GM19099 (cell line): ENCODE measurements around the gene FER1L5.

Experiments
- POLR2A ChIP-seq: IDR thresholded peaks from 3 replicates; pipeline ENCODE4 v1.6.1; 2011; ENCODE audit warnings: low read depth; ENCODE audit not compliant: insufficient read length; ENCODE audit errors: extremely low read depth

FER1L5 gene

GRCh38 chr2:96656540-96656939, 14.0 kb downstream of the FER1L5 start:
- no peak for TF ChIP-seq POLR2A

DNA sequence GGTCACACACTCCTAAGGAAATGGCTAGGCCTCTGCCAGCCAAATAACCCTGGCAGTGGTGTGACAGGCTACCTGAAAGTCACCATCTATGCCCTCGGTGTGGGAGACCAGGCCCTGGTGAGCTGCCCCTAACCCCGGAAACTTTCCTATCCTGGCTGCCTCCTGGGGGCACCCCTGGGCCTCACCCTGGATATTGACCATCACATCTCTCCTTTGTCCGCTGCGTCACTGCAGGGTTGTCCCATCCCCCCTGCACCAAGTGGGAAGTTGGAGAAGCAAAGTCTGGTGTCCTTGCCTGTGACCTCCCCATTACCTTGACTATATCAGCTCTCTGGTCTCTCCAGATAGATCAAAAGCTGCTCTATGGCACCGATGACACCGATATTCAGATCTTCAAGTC, 18.8 kb downstream of the FER1L5 start:
- no peak for TF ChIP-seq POLR2A

DNA sequence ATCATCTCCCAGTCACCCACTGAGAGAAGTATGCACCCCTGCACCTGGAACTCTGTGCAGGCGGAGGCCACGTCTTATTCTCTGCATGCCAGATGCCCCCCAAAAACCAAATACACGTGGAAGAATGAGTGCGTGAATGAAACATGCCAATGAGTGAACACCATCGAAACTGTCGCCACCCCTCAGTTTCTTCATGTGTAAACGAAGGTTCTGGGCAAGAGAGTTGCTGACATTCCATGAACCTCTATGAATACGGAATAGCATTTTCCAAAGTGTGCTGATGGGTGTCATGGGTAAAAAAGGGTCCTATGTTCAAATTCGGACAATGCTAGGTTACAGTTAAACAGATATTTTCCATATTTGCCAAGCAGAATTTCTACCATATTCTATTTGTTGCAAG, 19.8 kb downstream of the FER1L5 start:
- no peak for TF ChIP-seq POLR2A

GRCh38 chr2:96663177-96663576, 20.6 kb downstream of the FER1L5 start:
- TF ChIP-seq POLR2A: no peak

- no peak for TF ChIP-seq POLR2A
Observed at GRCh38 chr2:96663829-96664228, 21.3 kb downstream of the FER1L5 start.

GRCh38 chr2:96664366-96664925, 21.9 kb downstream of the FER1L5 start:
- TF ChIP-seq POLR2A: no peak

DNA sequence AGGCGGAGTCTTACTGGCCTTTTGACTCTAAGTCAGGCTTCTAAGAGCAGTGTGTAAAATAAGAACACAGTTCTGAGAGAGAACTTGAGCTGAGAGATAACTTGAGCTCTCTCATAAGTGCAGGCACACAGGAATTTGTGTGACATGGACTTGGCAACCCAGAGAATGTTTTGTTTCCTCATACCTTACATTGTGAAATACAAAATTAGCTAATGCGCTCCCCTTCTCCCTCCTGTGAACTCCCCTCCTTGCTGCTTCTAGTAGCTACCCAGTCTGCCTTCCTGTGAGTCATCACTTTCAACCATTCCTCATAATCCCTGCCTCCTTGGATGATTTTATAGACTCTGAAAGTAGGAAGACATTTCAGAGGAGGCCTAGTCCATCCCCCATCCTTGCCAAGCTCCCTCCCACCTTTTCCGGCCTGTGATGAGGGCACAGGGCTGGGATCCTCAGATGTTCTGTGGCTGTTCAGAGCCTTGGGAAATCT, 22.6 kb downstream of the FER1L5 start:
- TF ChIP-seq POLR2A: no peak

DNA sequence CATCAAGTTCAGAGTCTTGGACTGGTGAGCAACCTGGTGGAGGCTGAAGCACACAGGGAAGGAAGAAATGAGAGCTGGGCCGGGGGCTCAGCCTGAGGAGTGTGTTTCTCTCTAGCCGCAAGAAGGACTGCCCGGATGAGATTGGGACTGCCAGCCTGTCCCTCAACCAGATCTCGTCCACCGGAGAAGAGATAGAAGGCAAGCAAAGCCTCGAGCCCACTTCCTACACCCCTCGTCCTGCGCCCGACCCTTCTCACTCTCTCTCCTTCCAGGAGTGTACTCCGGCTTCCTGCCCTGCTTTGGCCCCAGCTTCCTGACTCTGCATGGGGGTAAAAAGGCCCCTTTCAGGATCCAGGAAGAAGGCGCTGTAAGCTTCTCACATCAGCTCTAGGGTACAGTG, 26.2 kb downstream of the FER1L5 start:
- TF ChIP-seq POLR2A: no peak

DNA sequence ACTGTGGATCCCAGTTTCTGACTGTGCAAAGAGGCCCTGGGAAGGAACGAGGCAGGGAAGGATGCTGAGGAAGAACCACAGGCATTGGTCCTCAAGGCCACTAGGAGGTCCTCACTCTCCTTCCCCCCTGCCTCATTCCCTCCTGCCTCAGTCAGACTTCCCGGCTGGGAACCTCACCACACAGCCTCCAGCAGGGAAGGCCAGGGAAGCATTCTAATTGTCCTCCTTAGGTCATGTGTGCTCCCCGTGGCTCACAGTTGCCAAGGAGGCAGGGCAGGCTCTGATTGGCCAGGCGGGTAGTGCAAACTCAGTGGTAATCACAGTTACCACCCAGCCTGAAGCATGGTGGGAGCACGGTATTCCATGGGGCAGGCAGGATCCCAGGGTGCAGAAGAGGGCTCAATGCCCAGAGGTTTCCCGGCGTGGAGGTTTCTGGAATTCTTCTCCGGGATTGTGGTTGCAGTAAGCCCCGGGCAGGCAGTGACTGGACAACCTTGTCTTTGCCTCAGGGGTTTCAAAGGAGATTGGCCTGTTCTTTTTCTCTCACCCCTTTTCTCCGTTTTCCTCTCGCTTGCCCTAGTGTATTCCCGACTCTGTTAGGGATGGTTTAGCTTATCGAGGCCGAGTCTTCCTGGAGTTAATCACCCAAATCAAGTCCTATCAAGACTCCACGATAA, 27.1 kb downstream of the FER1L5 start:
- no peak for TF ChIP-seq POLR2A

- TF ChIP-seq POLR2A: no peak
Observed at GRCh38 chr2:96679848-96680247, 37.3 kb downstream of the FER1L5 start.

DNA sequence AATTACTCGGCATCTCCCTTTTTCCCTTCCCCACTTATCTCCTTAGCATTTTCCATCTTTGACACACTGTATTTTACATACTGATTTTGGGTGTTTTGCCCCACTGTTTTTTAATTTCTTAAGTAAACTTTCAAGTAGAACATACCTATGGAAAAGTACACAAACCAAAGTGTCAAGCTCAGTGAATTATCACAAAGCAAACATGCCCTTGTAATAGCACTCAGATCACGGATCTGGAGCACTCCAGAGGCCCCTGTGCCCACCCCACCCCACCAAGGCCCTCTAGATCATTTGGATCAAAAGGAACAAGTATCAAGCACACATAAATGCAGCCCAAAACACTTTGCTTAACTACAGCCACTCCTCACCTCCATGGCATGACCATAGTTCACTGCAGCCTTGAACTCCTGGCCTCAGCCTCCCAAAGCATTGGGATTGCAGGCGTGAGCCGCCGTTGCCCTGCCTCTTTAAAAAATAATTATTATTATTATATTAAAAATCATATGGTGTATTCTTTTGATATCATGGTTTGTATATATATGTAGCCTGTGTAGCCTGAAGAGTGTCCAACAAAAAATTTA, 38.1 kb downstream of the FER1L5 start:
- no peak for TF ChIP-seq POLR2A

- TF ChIP-seq POLR2A: no peak
Observed at GRCh38 chr2:96681540-96681939, 39.0 kb downstream of the FER1L5 start.

- TF ChIP-seq POLR2A: no peak
Observed at GRCh38 chr2:96683307-96683706, 40.7 kb downstream of the FER1L5 start.

GRCh38 chr2:96683972-96684820, 41.6 kb downstream of the FER1L5 start:
- TF ChIP-seq POLR2A: no peak

DNA sequence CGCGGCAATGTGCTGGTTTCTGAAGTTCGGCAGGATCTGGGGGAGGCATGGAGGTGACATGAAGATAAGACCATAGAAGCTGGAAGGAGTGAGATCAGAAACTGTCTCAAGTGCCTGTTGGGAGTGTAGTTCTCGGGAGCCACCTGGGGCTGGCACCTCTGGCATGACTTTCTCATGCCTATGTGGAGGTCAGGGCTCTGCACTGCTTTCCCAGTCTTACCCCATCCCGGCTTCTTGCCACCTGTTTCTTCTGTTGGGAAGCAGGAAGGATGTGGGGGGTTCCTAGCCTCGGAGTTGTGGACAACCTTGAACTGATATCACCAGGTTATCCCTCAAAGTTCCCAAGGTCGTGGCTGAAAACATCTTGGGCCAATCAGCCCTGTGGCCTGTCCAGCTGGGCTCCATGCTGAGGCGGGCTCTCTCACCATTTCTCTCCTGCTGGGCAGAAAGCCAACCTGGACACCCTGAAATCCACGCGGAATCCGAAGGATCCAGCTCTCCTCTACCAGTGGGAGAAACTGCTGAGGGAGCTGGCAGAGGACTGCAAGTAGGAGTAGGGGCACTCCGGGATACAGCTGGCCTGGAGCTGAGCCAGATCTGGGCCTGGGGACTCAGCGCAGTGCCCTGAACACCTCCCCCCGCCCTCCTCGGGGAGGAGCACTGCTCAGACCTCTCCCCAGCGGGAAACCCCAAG, 42.5 kb downstream of the FER1L5 start:
- TF ChIP-seq POLR2A: no peak
